Fibroblast of lung (primary cell): ENCODE results near the gene TXNRD2. TPM values are rescaled to one million over a fixed set of nuclear protein-coding genes. Genes with fewer than 3 reads are reported as not detected.

ENCODE experiments used
- DNase-seq, 2 donors: peaks; one replicate each; pipeline versions ENCODE4 v3.0.0 to v3.0.0-alpha.2; 2010; ENCODE audit warnings: low read depth in 2 of 2
- H2AFZ ChIP-seq: 2 replicates; pipeline ENCODE4 v1.5.1; 2012; ENCODE audit warnings: low read length, control low read depth, inconsistent platforms
- H3K27ac ChIP-seq: 2 replicates; pipeline ENCODE4 v1.5.1; 2011; ENCODE audit warnings: low read length, control low read depth; ENCODE audit not compliant: insufficient read depth
- H3K27me3 ChIP-seq: 2 replicates; pipeline ENCODE4 v1.5.1; 2011; ENCODE audit warnings: mild to moderate bottlenecking, low read length; ENCODE audit not compliant: control insufficient read depth, insufficient read depth
- H3K36me3 ChIP-seq: 2 replicates; pipeline ENCODE4 v1.5.1; 2011; ENCODE audit warnings: low read length; ENCODE audit not compliant: control insufficient read depth, insufficient read depth
- H3K4me1 ChIP-seq: 2 replicates; pipeline ENCODE4 v1.5.1; 2011; ENCODE audit warnings: low read length; ENCODE audit not compliant: control insufficient read depth, insufficient read depth; ENCODE audit errors: extremely low read depth
- H3K4me2 ChIP-seq: 2 replicates; pipeline ENCODE4 v1.5.1; 2011; ENCODE audit warnings: low read length, control low read depth; ENCODE audit not compliant: insufficient read depth; ENCODE audit errors: extremely low read depth
- H3K4me3 ChIP-seq, 4 experiments: fragments of 200-600 bp in 1 of 4; sonication (generic) in 1 of 4; replicated peaks in 1 of 4; 2 replicates each; pipeline ENCODE4 v1.5.1; 2011 to 2016; ENCODE audit warnings: low read length in 4 of 4, low read depth in 3 of 4, mild to moderate bottlenecking in 3 of 4, control low read depth in 2 of 4, inconsistent platforms in 1 of 4, mixed read lengths in 1 of 4; ENCODE audit not compliant: insufficient read depth in 1 of 4; ENCODE audit errors: control extremely low read depth in 1 of 4
- H3K79me2 ChIP-seq: 2 replicates; pipeline ENCODE4 v1.5.1; 2012; ENCODE audit warnings: mild to moderate bottlenecking, low read length, inconsistent platforms; ENCODE audit not compliant: control insufficient read depth, insufficient read depth
- H3K9ac ChIP-seq: 2 replicates; pipeline ENCODE4 v1.5.1; 2011; ENCODE audit warnings: mild to moderate bottlenecking, low read length, control low read depth; ENCODE audit not compliant: insufficient read depth
- H3K9me3 ChIP-seq: 2 replicates; pipeline ENCODE4 v1.5.1; 2012; ENCODE audit warnings: low read depth, low read length; ENCODE audit not compliant: control insufficient read depth, insufficient read depth
- H4K20me1 ChIP-seq: 2 replicates; pipeline ENCODE4 v1.5.1; 2011; ENCODE audit warnings: low read length; ENCODE audit not compliant: control insufficient read depth, insufficient read depth; ENCODE audit errors: extremely low read depth
- CTCF ChIP-seq, 2 donors: IDR thresholded peaks in 1 of 2; conservative IDR thresholded peaks in 1 of 2; 1 replicate in 1 of 2; 2 replicates in 1 of 2; pipeline ENCODE4 v1.5.1; 2011 to 2012; ENCODE audit warnings: low read length in 2 of 2, control low read depth in 1 of 2, inconsistent platforms in 1 of 2, low read depth in 1 of 2, mild to moderate bottlenecking in 1 of 2
- EZH2 ChIP-seq: IDR thresholded peaks from 2 replicates; pipeline ENCODE4 v1.5.1; 2012; ENCODE audit warnings: low read length, control low read depth, mild to moderate bottlenecking; ENCODE audit errors: missing control alignments
- polyA plus RNA-seq, 2 donors: library from polyadenylated mRNA; depleted of rRNA in 1 of 2; stranded (reverse) in 1 of 2; unstranded in 1 of 2; fragments of >200 nt; gene quantifications; 2 replicates each; pipeline ENCODE4 v1.2.1, GENCODE V29; 2011 to 2012; ENCODE audit warnings: missing spikeins in 1 of 2
- total RNA-seq: library from RNA; depleted of rRNA; stranded (reverse); fragments of >200 nt; gene quantifications from 2 replicates; pipeline ENCODE4 v1.2.1, GENCODE V29; 2014

The TXNRD2 gene
- total and polyA plus RNA-seq, 2 donors (not counting 1 experiment from before 2014, with no cell fraction given), result 13.2 to 30.7 TPM

DNA sequence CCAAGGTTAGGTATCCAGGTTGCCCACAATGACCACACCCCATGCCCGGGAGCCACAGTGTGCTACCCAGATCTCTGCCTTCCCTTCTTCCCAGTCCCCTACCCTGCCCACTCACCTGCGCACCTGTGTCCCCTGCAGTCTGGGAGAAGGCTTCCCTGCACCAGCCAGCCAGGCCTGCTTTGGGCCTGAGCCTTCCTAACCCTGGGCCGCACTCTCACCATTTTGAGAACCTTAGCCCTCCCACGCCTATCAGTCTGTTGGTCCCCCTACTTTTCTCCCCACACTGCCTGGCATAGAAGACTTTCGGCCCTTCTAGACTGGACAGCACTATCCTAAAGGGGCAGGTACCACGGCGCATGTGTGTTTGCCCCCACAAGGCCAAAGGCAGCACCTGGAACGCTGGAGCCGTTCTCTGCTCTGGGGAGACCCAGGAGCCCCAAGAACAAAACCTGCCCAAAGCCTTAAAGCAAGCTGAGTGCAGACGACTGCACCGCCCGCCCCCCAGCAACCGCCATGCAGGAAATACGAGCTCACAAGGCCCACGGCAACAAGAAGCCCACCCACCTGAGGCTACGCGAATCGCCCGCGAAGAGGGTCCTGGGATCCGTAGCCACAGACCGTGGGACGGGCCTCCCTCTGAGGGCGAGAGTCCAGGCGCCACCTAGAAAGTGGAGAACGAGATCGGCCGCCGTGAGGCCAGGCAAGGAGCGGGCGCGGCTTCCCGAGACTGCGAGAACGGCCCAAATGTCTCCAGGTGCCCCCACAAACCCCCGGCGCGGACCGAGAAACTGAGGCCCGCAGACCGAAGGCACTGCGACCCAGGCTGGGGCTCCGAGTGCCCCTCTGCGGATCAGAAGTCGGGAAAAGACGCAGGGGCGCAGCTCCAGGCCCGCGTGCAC, 87.5 kb downstream of the TXNRD2 start:
- peaks cover 12% of the 10 kb centered on the region for H3K36me3 ChIP-seq
- H3K27me3 ChIP-seq, result no peaks in the 10 kb centered on the region
- H4K20me1 ChIP-seq, result no peaks in the 10 kb centered on the region
- peak overlapping the region; percentile 70 for H2AFZ ChIP-seq
- TF ChIP-seq EZH2 (no peak), CTCF (conservative IDR thresholded peaks at IDR 0.05 in 1 of 2, IDR thresholded peaks at IDR 0.05 in 1 of 2; ENCODE audit: low read depth in 1 of 2, low read length in 2 of 2) (no peak)
- H3K79me2 ChIP-seq, result peaks cover 47% of the 10 kb centered on the region
- peak overlapping the region; percentile 83 to 95 (median 94) for H3K4me3 ChIP-seq
- peak overlapping the region; percentile 93 for H3K27ac ChIP-seq
- DNase-seq, result peak in 1 of 2 donors; percentile 18
- peak overlapping the region; percentile 99 for H3K4me2 ChIP-seq
- H3K4me1 ChIP-seq, result peaks cover 6% of the 10 kb centered on the region
- peak overlapping the region; percentile 89 for H3K9ac ChIP-seq
- H3K9me3 ChIP-seq, result no peaks in the 10 kb centered on the region

DNA sequence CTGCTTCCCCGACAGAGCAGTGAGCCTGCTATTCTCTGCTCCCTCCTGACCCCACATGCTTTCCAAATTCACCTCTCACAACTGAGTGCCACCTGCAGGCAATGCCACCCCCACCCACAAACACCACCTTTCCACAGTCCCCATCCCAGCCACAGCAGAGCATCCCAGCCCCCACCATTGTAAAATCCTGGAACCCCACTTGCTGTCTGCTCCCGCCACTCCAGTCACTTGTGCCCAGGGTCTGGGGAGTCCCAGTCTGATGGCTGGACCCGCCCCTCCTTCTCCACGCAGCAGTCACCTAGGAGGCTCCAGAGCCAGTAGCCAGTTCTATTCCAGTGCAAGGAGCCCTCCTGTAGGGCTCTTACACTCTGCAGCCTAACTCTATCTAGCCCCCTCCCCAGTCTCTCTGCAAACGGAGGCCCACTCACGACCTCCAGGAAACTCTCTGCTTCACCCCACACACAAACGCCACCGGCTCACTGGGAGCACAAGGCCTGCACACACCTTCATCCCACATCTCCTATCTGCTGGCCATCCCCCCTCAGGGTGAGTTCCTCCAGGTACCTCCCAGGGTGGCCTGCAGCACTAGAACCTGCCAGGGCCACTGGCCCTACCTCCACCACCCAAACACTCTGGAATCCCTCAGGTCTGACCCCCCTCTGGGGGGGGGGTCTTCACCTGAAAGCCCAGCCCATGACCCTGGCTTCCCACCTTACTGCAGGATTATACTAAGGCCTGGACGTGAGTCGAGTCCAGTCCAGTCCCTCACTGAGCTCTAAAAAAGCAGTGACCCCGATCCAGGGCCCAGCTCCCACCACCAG, 88.3 kb downstream of the TXNRD2 start:
- Histone ChIP-seq H3K4me3 (peak overlapping the region; percentile 83 to 95 (median 94)), H3K9me3 (no peaks in the 10 kb centered on the region), H2AFZ (no peak overlapping the region), H3K4me2 (peak overlapping the region; percentile 99), H3K9ac (peak overlapping the region; percentile 89), H3K4me1 (peaks cover 6% of the 10 kb centered on the region), H3K36me3 (peaks cover 12% of the 10 kb centered on the region), H3K27me3 (no peaks in the 10 kb centered on the region), H3K79me2 (peaks cover 47% of the 10 kb centered on the region), H4K20me1 (no peaks in the 10 kb centered on the region), H3K27ac (peak overlapping the region; percentile 93)
- TF ChIP-seq CTCF (conservative IDR thresholded peaks at IDR 0.05 in 1 of 2, IDR thresholded peaks at IDR 0.05 in 1 of 2; ENCODE audit: low read depth in 1 of 2, low read length in 2 of 2) (no peak), EZH2 (no peak)
- no peak for DNase-seq

GRCh38 chr22:19852177-19852781, 89.3 kb downstream of the TXNRD2 start:
- H3K4me3 ChIP-seq, result peak overlapping the region in 3 of 4 experiments; percentile 6 to 94 (median 93)
- no peak overlapping the region for H3K9ac ChIP-seq
- H2AFZ ChIP-seq, result no peak overlapping the region
- no peaks in the 10 kb centered on the region for H3K27me3 ChIP-seq
- H3K4me2 ChIP-seq, result peak overlapping the region; percentile 99
- DNase-seq, result no peak
- H3K36me3 ChIP-seq, result peaks cover 12% of the 10 kb centered on the region
- H3K27ac ChIP-seq, result no peak overlapping the region
- H4K20me1 ChIP-seq, result no peaks in the 10 kb centered on the region
- TF ChIP-seq CTCF (conservative IDR thresholded peaks at IDR 0.05 in 1 of 2, IDR thresholded peaks at IDR 0.05 in 1 of 2; ENCODE audit: low read depth in 1 of 2, low read length in 2 of 2), result no peak
- TF ChIP-seq EZH2, result no peak
- peaks cover 6% of the 10 kb centered on the region for H3K4me1 ChIP-seq
- H3K9me3 ChIP-seq, result no peaks in the 10 kb centered on the region
- H3K79me2 ChIP-seq, result peaks cover 47% of the 10 kb centered on the region
